ENCODE measurements around the gene SUCO. TPM values are rescaled to one million over a fixed set of nuclear protein-coding genes. Genes with fewer than 3 reads are reported as not detected.
A peak's percentile ranks its signal among the peaks of the same experiment; 100 is the strongest.

Gene SUCO
- total RNA-seq, 3 donors from 2014 or later: 19.5 to 21.5 (median 20.3) TPM

GRCh38 chr1:172641492-172641891 lies 108.5 kb downstream of the SUCO start:
- peaks cover 9% of the 10 kb centered on the region for H3K9me3 Mint-ChIP-seq
- H3K27me3 Mint-ChIP-seq (ENCODE audit: low read depth): no peaks in the 10 kb centered on the region
- no peak for DNase-seq
- H3K36me3 Mint-ChIP-seq (ENCODE audit: insufficient read depth): peaks cover 7% of the 10 kb centered on the region
- H3K4me3 Mint-ChIP-seq: no peak overlapping the region
- no peak for ATAC-seq
- H3K4me1 Mint-ChIP-seq (ENCODE audit: low read depth): peaks cover 95% of the 10 kb centered on the region

GRCh38 chr1:172642970-172643369 lies 110.0 kb downstream of the SUCO start:
- H3K36me3 Mint-ChIP-seq (ENCODE audit: insufficient read depth): no peaks in the 10 kb centered on the region
- H3K4me1 Mint-ChIP-seq (ENCODE audit: low read depth): peaks cover 96% of the 10 kb centered on the region
- ATAC-seq (no peak), DNase-seq (no peak)
- H3K27me3 Mint-ChIP-seq (ENCODE audit: low read depth): no peaks in the 10 kb centered on the region
- peak overlapping the region; percentile 9 for H3K4me3 Mint-ChIP-seq
- no peaks in the 10 kb centered on the region for H3K9me3 Mint-ChIP-seq

- Mint-ChIP-seq H3K9me3 (no peaks in the 10 kb centered on the region), H3K4me1 (ENCODE audit: low read depth) (peaks cover 62% of the 10 kb centered on the region), H3K36me3 (ENCODE audit: insufficient read depth) (no peaks in the 10 kb centered on the region), H3K4me3 (no peak overlapping the region), H3K27me3 (ENCODE audit: low read depth) (no peaks in the 10 kb centered on the region)
- ATAC-seq: no peak
- no peak for DNase-seq
These were observed 113.7 kb downstream of the SUCO start for GRCh38 chr1:172646653-172647052.

GRCh38 chr1:172647110-172647564 lies 114.2 kb downstream of the SUCO start:
- Mint-ChIP-seq H3K9me3 (no peaks in the 10 kb centered on the region), H3K36me3 (ENCODE audit: insufficient read depth) (no peaks in the 10 kb centered on the region), H3K4me3 (no peak overlapping the region), H3K27me3 (ENCODE audit: low read depth) (no peaks in the 10 kb centered on the region), H3K4me1 (ENCODE audit: low read depth) (peaks cover 58% of the 10 kb centered on the region)
- DNase-seq (no peak), ATAC-seq (peak; percentile 70 to 73)

GRCh38 chr1:172647987-172648386 lies 115.0 kb downstream of the SUCO start:
- Mint-ChIP-seq H3K9me3 (no peaks in the 10 kb centered on the region), H3K27me3 (ENCODE audit: low read depth) (peaks cover under 1% of the 10 kb centered on the region), H3K36me3 (ENCODE audit: insufficient read depth) (no peaks in the 10 kb centered on the region), H3K4me3 (no peak overlapping the region), H3K4me1 (ENCODE audit: low read depth) (peaks cover 50% of the 10 kb centered on the region)
- ATAC-seq (peak; percentile 19 to 39), DNase-seq (no peak)

- no peak overlapping the region for H3K4me3 Mint-ChIP-seq
- DNase-seq (no peak), ATAC-seq (peak in 1 of 2 donors; percentile 61)
- H3K27me3 Mint-ChIP-seq (ENCODE audit: low read depth): peaks cover 1% of the 10 kb centered on the region
- no peaks in the 10 kb centered on the region for H3K36me3 Mint-ChIP-seq (ENCODE audit: insufficient read depth)
- no peaks in the 10 kb centered on the region for H3K9me3 Mint-ChIP-seq
- peaks cover 46% of the 10 kb centered on the region for H3K4me1 Mint-ChIP-seq (ENCODE audit: low read depth)
These were observed 117.7 kb downstream of the SUCO start for GRCh38 chr1:172650474-172651193.

GRCh38 chr1:172653015-172653709 lies 120.2 kb downstream of the SUCO start:
- Mint-ChIP-seq H3K4me1 (ENCODE audit: low read depth) (peaks cover 28% of the 10 kb centered on the region), H3K9me3 (no peaks in the 10 kb centered on the region), H3K36me3 (ENCODE audit: insufficient read depth) (no peaks in the 10 kb centered on the region), H3K4me3 (no peak overlapping the region), H3K27me3 (ENCODE audit: low read depth) (peaks cover 1% of the 10 kb centered on the region)
- no peak for ATAC-seq
- no peak for DNase-seq

- ATAC-seq: no peak
- Mint-ChIP-seq H3K4me1 (ENCODE audit: low read depth) (peaks cover 37% of the 10 kb centered on the region), H3K27me3 (ENCODE audit: low read depth) (peaks cover 1% of the 10 kb centered on the region), H3K9me3 (no peaks in the 10 kb centered on the region), H3K36me3 (ENCODE audit: insufficient read depth) (no peaks in the 10 kb centered on the region), H3K4me3 (no peak overlapping the region)
- no peak for DNase-seq
These were observed 121.6 kb downstream of the SUCO start for GRCh38 chr1:172654535-172654934.

GRCh38 chr1:172656576-172656975 lies 123.6 kb downstream of the SUCO start:
- no peak for DNase-seq
- ATAC-seq: no peak
- H3K36me3 Mint-ChIP-seq (ENCODE audit: insufficient read depth): peaks cover 15% of the 10 kb centered on the region
- no peak overlapping the region for H3K4me3 Mint-ChIP-seq
- H3K9me3 Mint-ChIP-seq: no peaks in the 10 kb centered on the region
- peaks cover 1% of the 10 kb centered on the region for H3K27me3 Mint-ChIP-seq (ENCODE audit: low read depth)
- peaks cover 54% of the 10 kb centered on the region for H3K4me1 Mint-ChIP-seq (ENCODE audit: low read depth)

GRCh38 chr1:172657586-172657985 lies 124.6 kb downstream of the SUCO start:
- H3K4me1 Mint-ChIP-seq (ENCODE audit: low read depth): peaks cover 64% of the 10 kb centered on the region
- H3K9me3 Mint-ChIP-seq: no peaks in the 10 kb centered on the region
- peaks cover 1% of the 10 kb centered on the region for H3K27me3 Mint-ChIP-seq (ENCODE audit: low read depth)
- ATAC-seq: no peak
- no peak overlapping the region for H3K4me3 Mint-ChIP-seq
- no peak for DNase-seq
- peaks cover 15% of the 10 kb centered on the region for H3K36me3 Mint-ChIP-seq (ENCODE audit: insufficient read depth)

- Mint-ChIP-seq H3K36me3 (ENCODE audit: insufficient read depth) (peaks cover 25% of the 10 kb centered on the region), H3K4me3 (peak within 1 kb of the TSS; percentile 95), H3K4me1 (ENCODE audit: low read depth) (peaks cover 72% of the 10 kb centered on the region), H3K9me3 (peaks cover 3% of the 10 kb centered on the region), H3K27me3 (ENCODE audit: low read depth) (no peaks in the 10 kb centered on the region)
- ATAC-seq: peak; percentile 74 to 78
- DNase-seq: peak; percentile 63
These were observed 126.0 kb downstream of the SUCO start, which contains the start of gene FASLG for GRCh38 chr1:172658871-172659453. TSS of gene FASLG (plus strand) at chr1:172659103. CDS start at chr1:172659202, 99 bp downstream.

GRCh38 chr1:172661107-172661506 lies 128.2 kb downstream of the SUCO start:
- no peaks in the 10 kb centered on the region for H3K27me3 Mint-ChIP-seq (ENCODE audit: low read depth)
- peak overlapping the region; percentile 95 for H3K4me3 Mint-ChIP-seq
- peaks cover 43% of the 10 kb centered on the region for H3K36me3 Mint-ChIP-seq (ENCODE audit: insufficient read depth)
- ATAC-seq (no peak), DNase-seq (no peak)
- peaks cover 3% of the 10 kb centered on the region for H3K9me3 Mint-ChIP-seq
- peaks cover 74% of the 10 kb centered on the region for H3K4me1 Mint-ChIP-seq (ENCODE audit: low read depth)
